K562 (cell line): Measurements from ENCODE around the gene LRMDA. TPM values are rescaled to one million over a fixed set of nuclear protein-coding genes. Genes with fewer than 3 reads are reported as not detected.

Source experiments
- CHD1 ChIP-seq: fragments of 200-600 bp; sonication (generic); IDR thresholded peaks from one replicate; pipeline ENCODE4 v1.6.1; 2012; ENCODE audit warnings: mild to moderate bottlenecking, moderate library complexity, low read length, inconsistent platforms
- OTX1 ChIP-seq: fragments of 450-650 bp; formaldehyde crosslinking; IDR thresholded peaks from 2 replicates; pipeline ENCODE4 v1.4.0; 2022; ENCODE audit warnings: mild to moderate bottlenecking
- SIN3A ChIP-seq, 2 experiments: fragments of 150-350 bp in 1 of 2; IDR thresholded peaks; 2 replicates each; pipeline ENCODE4 v1.6.1; 2011 to 2016; ENCODE audit warnings: borderline replicate concordance in 2 of 2, low read depth in 2 of 2, low read length in 2 of 2, mild to moderate bottlenecking in 2 of 2, moderate library complexity in 2 of 2; ENCODE audit not compliant: control insufficient read depth in 1 of 2
- YY1 ChIP-seq, 3 experiments: IDR thresholded peaks; 2 replicates each; pipeline ENCODE4 v1.6.1; 2011; ENCODE audit warnings: low read length in 2 of 3, mild to moderate bottlenecking in 2 of 3, moderate library complexity in 2 of 3, borderline replicate concordance in 1 of 3, control low read depth in 1 of 3, low read depth in 1 of 3; ENCODE audit not compliant: insufficient read depth in 3 of 3, insufficient replicate concordance in 2 of 3, control insufficient read depth in 1 of 3, insufficient read length in 1 of 3; ENCODE audit errors: extremely low read depth in 1 of 3
- polyA plus RNA-seq, 8 experiments: library from polyadenylated mRNA; depleted of rRNA in 4 of 8; stranded (reverse) in 5 of 8; unstranded in 3 of 8; fragments of >200 nt; fragmentation: Nextera tagmentation in 2 of 8; fragmentation: Illumina TruSeq in 1 of 8; extraction: Ambion mirVana in 2 of 8; extraction: Trizol in 1 of 8; gene quantifications; 2 replicates each; pipeline versions ENCODE4 v1.2.1 to v1.2.3, GENCODE V29; 2011 to 2014; ENCODE audit warnings: inconsistent platforms in 1 of 8, missing spikeins in 1 of 8
- total RNA-seq, 7 experiments: library from RNA; depleted of rRNA in 6 of 7; stranded (reverse); fragments of >200 nt in 6 of 7; fragmentation: Illumina TruSeq in 2 of 7; extraction: Trizol in 2 of 7; gene quantifications; 2 replicates each; pipeline versions ENCODE4 v1.2.1 to v1.2.3, GENCODE V29; 2011 to 2021; ENCODE audit warnings: low replicate concordance in 1 of 7
- TF ChIP-seq, protein P1 (sequence below): fragments of 250-450 bp; sonication (Bioruptor Pico); IDR thresholded peaks from 2 replicates; pipeline ENCODE4 v1.4.0; 2020; ENCODE audit warnings: mild to moderate bottlenecking
- TF ChIP-seq, protein P2 (sequence below): fragments of 450-650 bp; IDR thresholded peaks from 2 replicates; pipeline ENCODE4 v1.7.0; 2016; ENCODE audit warnings: borderline replicate concordance
- TF ChIP-seq, protein P3 (sequence below): sonication (generic); formaldehyde crosslinking; IDR thresholded peaks from 2 replicates; pipeline ENCODE4 v1.9.0; 2022; ENCODE audit warnings: mild to moderate bottlenecking, missing genetic modification reagents

LRMDA gene
- total and polyA plus RNA-seq, 9 of the 15 experiments (the other 6 are each of a cell fraction or from before 2014, with no cell fraction given): 0.25 TPM; not detected in 8

GRCh38 chr10:75616874-75617478 lies 185.6 kb downstream of the LRMDA start (continued):
- TF ChIP-seq OTX1 (CRISPR knock-in tag) (no peak), YY1 (IDR thresholded peaks at IDR 0.05; ENCODE audit: borderline replicate concordance in 1 of 3, control insufficient read depth in 1 of 3, extremely low read depth in 1 of 3, insufficient read depth in 3 of 3, insufficient read length in 1 of 3, insufficient replicate concordance in 2 of 3, low read depth in 1 of 3, low read length in 2 of 3) (no peak), CHD1 (no peak), SIN3A (IDR thresholded peaks at IDR 0.05; ENCODE audit: borderline replicate concordance in 2 of 2, control insufficient read depth in 1 of 2, low read depth in 2 of 2, low read length in 2 of 2) (no peak)
- TF ChIP-seq, protein P1, sequence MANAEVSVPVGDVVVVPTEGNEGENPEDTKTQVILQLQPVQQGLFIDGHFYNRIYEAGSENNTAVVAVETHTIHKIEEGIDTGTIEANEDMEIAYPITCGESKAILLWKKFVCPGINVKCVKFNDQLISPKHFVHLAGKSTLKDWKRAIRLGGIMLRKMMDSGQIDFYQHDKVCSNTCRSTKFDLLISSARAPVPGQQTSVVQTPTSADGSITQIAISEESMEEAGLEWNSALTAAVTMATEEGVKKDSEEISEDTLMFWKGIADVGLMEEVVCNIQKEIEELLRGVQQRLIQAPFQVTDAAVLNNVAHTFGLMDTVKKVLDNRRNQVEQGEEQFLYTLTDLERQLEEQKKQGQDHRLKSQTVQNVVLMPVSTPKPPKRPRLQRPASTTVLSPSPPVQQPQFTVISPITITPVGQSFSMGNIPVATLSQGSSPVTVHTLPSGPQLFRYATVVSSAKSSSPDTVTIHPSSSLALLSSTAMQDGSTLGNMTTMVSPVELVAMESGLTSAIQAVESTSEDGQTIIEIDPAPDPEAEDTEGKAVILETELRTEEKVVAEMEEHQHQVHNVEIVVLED (CRISPR knock-in tag): no peak
- TF ChIP-seq, protein P2, sequence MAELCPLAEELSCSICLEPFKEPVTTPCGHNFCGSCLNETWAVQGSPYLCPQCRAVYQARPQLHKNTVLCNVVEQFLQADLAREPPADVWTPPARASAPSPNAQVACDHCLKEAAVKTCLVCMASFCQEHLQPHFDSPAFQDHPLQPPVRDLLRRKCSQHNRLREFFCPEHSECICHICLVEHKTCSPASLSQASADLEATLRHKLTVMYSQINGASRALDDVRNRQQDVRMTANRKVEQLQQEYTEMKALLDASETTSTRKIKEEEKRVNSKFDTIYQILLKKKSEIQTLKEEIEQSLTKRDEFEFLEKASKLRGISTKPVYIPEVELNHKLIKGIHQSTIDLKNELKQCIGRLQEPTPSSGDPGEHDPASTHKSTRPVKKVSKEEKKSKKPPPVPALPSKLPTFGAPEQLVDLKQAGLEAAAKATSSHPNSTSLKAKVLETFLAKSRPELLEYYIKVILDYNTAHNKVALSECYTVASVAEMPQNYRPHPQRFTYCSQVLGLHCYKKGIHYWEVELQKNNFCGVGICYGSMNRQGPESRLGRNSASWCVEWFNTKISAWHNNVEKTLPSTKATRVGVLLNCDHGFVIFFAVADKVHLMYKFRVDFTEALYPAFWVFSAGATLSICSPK: no peak
- TF ChIP-seq, protein P3, sequence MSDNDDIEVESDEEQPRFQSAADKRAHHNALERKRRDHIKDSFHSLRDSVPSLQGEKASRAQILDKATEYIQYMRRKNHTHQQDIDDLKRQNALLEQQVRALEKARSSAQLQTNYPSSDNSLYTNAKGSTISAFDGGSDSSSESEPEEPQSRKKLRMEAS (CRISPR knock-in tag): no peak
